ENCODE data around the gene BRD8. TPM values are rescaled to one million over a fixed set of nuclear protein-coding genes. Genes with fewer than 3 reads are reported as not detected.

Gene BRD8
- total and polyA plus RNA-seq, 2 donors (not counting 3 experiments of a cell fraction or from before 2014, with no cell fraction given): 38.2 to 73.7 TPM

DNA sequence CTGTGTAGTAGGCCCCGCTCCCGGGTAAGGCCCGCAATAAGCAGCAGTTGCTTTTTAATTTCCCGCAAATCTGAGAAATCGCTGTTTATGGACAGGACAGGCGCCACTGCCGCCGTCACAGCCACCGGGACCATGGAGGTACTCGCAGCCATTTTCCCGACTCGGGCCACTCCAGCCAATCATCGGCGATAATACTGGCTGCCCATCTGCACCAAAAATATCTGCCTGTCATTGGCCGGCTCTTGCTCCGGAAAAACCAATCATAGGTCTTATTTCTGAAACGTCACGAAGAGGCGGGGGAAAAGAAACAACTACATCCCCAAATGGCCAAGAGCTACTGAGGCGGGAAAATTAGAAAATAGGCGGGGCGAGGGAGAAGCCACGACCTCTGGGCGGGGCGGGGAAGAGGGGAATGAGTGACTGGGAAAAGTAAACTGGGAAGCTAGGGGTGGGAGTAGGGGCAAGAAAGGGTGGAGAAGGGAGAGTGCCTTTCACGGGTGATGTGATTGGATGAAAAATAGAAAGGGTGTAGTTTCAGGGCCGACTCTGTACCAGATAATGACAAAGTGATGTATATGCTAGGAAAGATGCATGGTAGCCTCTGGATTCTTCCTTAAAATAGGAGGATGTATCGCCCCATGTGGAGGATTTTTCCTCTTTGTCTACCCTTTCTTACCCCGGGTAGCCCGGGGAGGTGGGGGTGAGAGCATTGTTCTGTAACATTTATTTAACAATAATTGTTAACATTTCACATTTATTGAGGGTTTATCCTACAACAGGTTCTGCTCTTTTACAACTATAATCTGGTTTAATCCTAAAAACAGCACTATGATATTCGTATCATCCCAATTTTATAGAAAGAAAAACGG lies 35.0 kb upstream of the BRD8 start, which contains the start of gene CDC23:
CDC23 (minus strand) TSS at position 163 of the 869 bp plus-strand sequence; CDS start at position 152, 11 bp downstream.
- ChIA-PET POLR2A (interaction anchor here (0.8 kb wide), 1 partner anchor 27 kb away, joined by 4 read pairs; no protein-coding TSS in a partner anchor), CTCF (interaction anchor here (1.0 to 1.9 kb wide), 3 partner anchors 10 to 139 kb away, joined by 3 to 10 read pairs (median 4); partner anchors contain the start of gene KDM3B)
- H3K4me3 ChIP-seq (replicated peaks in 1 of 3; ENCODE audit: insufficient read depth in 1 of 3, low read depth in 1 of 3, low read length in 3 of 3): peak within 1 kb of the TSS; percentile 46 to 71 (median 61)
- H3K36me3 ChIP-seq (ENCODE audit: control insufficient read depth in 2 of 2, extremely low read depth in 1 of 2, insufficient read depth in 2 of 2, low read length in 2 of 2): no peaks in the 10 kb centered on the region
- no peaks in the 10 kb centered on the region for H3K9me1 ChIP-seq (replicated peaks; ENCODE audit: control insufficient read depth, extremely low read depth, insufficient read depth, low read length)
- H3K4me1 ChIP-seq (ENCODE audit: control insufficient read depth, extremely low read depth, insufficient read depth, low read length): peaks cover 11% of the 10 kb centered on the region
- peaks cover 39% of the 10 kb centered on the region for H3K79me2 ChIP-seq (ENCODE audit: control insufficient read depth, insufficient read depth, low read length)
- H3K9me3 ChIP-seq (replicated peaks; ENCODE audit: control insufficient read depth, insufficient read depth, low read length): no peaks in the 10 kb centered on the region
- TF ChIP-seq FOS (IDR thresholded peaks at IDR 0.05; ENCODE audit: borderline replicate concordance, insufficient read depth, low read length) (no peak), POLR2AphosphoS5 (IDR thresholded peaks at IDR 0.05; ENCODE audit: insufficient read depth, low read depth, low read length) (peak; percentile 25), POLR2A (IDR thresholded peaks at IDR 0.05; ENCODE audit: low read depth, low read length) (peak; percentile 27), EZH2 (IDR thresholded peaks at IDR 0.05; ENCODE audit: borderline replicate concordance, low read depth, low read length, severe bottlenecking) (no peak)
- TSS peak; percentile 79 for BruUV-seq (replicated peaks)
- peak within 1 kb of the TSS; percentile 91 for H3K9ac ChIP-seq (replicated peaks; ENCODE audit: extremely low read depth, insufficient read depth, low read length)
- H3K27me3 ChIP-seq (ENCODE audit: control insufficient read depth in 2 of 2, insufficient read depth in 2 of 2, low read length in 2 of 2): no peaks in the 10 kb centered on the region
- peak within 1 kb of the TSS; percentile 84 for H3K4me2 ChIP-seq (ENCODE audit: insufficient read depth, low read length)
- H3K27ac ChIP-seq (ENCODE audit: insufficient read depth, low read depth, low read length): peak within 1 kb of the TSS; percentile 77
- no peaks in the 10 kb centered on the region for H4K20me1 ChIP-seq (replicated peaks; ENCODE audit: control insufficient read depth, extremely low read depth, insufficient read depth, low read length)
- intact Hi-C loops (cut with micrococcal nuclease): loop anchor here (1.0 kb wide), 1 partner anchor 34 kb away; the partner anchor contains the start of gene KIF20A
- FAIRE-seq: peak; percentile 100
- peak within 1 kb of the TSS; percentile 96 for H2AFZ ChIP-seq (ENCODE audit: low read depth, low read length)
- dilution Hi-C loops (cut with MboI; ENCODE audit: extremely low pct_ligation_motif_present, low sequenced_read_pairs): no loop called here
- peak; percentile 99 for DNase-seq (ENCODE audit: low read depth, low spot score)

- DNase-seq (ENCODE audit: low read depth, low spot score): no peak
- intact Hi-C loops (cut with micrococcal nuclease): loop anchor here (1.0 kb wide), 1 partner anchor 33 kb away; the partner anchor contains the start of gene KIF20A
- FAIRE-seq: no peak
- CTCF ChIA-PET: interaction anchor here (1.0 to 1.9 kb wide), 3 partner anchors 11 to 139 kb away, joined by 3 to 10 read pairs (median 4); partner anchors contain the start of gene KDM3B
- H4K20me1 ChIP-seq (replicated peaks; ENCODE audit: control insufficient read depth, extremely low read depth, insufficient read depth, low read length): no peaks in the 10 kb centered on the region
- no peaks in the 10 kb centered on the region for H3K9me3 ChIP-seq (replicated peaks; ENCODE audit: control insufficient read depth, insufficient read depth, low read length)
- H3K4me2 ChIP-seq (ENCODE audit: insufficient read depth, low read length): peak overlapping the region; percentile 84
- H2AFZ ChIP-seq (ENCODE audit: low read depth, low read length): peak overlapping the region; percentile 96
- H3K27me3 ChIP-seq (ENCODE audit: control insufficient read depth in 2 of 2, insufficient read depth in 2 of 2, low read length in 2 of 2): no peaks in the 10 kb centered on the region
- TF ChIP-seq MYC (IDR thresholded peaks at IDR 0.05; ENCODE audit: low read depth, low read length) (no peak), JUN (IDR thresholded peaks at IDR 0.05; ENCODE audit: borderline replicate concordance, insufficient read depth, insufficient read length, low read depth) (no peak), POLR2A (IDR thresholded peaks at IDR 0.05; ENCODE audit: low read depth, low read length) (no peak), CTCF (IDR thresholded peaks at IDR 0.05; ENCODE audit: extremely low read depth in 1 of 2, insufficient read depth in 1 of 2, low read depth in 1 of 2, low read length in 2 of 2) (no peak), POLR2AphosphoS5 (IDR thresholded peaks at IDR 0.05; ENCODE audit: insufficient read depth, low read depth, low read length) (no peak), FOS (IDR thresholded peaks at IDR 0.05; ENCODE audit: borderline replicate concordance, insufficient read depth, low read length) (no peak), GATA2 (IDR thresholded peaks at IDR 0.05; ENCODE audit: insufficient read depth, insufficient read length, low read depth, low read length) (no peak), EZH2 (IDR thresholded peaks at IDR 0.05; ENCODE audit: borderline replicate concordance, low read depth, low read length, severe bottlenecking) (no peak)
- TF ChIP-seq, protein P1, sequence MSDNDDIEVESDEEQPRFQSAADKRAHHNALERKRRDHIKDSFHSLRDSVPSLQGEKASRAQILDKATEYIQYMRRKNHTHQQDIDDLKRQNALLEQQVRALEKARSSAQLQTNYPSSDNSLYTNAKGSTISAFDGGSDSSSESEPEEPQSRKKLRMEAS (IDR thresholded peaks at IDR 0.05; ENCODE audit: insufficient read depth, insufficient read length): no peak
- POLR2A ChIA-PET: no interaction called here
- dilution Hi-C loops (cut with MboI; ENCODE audit: extremely low pct_ligation_motif_present, low sequenced_read_pairs): no loop called here
- peaks cover 11% of the 10 kb centered on the region for H3K4me1 ChIP-seq (ENCODE audit: control insufficient read depth, extremely low read depth, insufficient read depth, low read length)
- BruUV-seq (replicated peaks): TSS peak; percentile 62
- H3K36me3 ChIP-seq (ENCODE audit: control insufficient read depth in 2 of 2, extremely low read depth in 1 of 2, insufficient read depth in 2 of 2, low read length in 2 of 2): no peaks in the 10 kb centered on the region
- H3K79me2 ChIP-seq (ENCODE audit: control insufficient read depth, insufficient read depth, low read length): peaks cover 43% of the 10 kb centered on the region
- peak overlapping the region; percentile 46 to 71 (median 61) for H3K4me3 ChIP-seq (replicated peaks in 1 of 3; ENCODE audit: insufficient read depth in 1 of 3, low read depth in 1 of 3, low read length in 3 of 3)
- no peaks in the 10 kb centered on the region for H3K9me1 ChIP-seq (replicated peaks; ENCODE audit: control insufficient read depth, extremely low read depth, insufficient read depth, low read length)
- peak overlapping the region; percentile 77 for H3K27ac ChIP-seq (ENCODE audit: insufficient read depth, low read depth, low read length)
- H3K9ac ChIP-seq (replicated peaks; ENCODE audit: extremely low read depth, insufficient read depth, low read length): peak overlapping the region; percentile 91
Measured at GRCh38 chr5:138212828-138213160, 34.4 kb upstream of the BRD8 start.

Measured in endothelial cell of umbilical vein (primary cell).